ENCODE measurements around the gene PKLR. TPM values are rescaled to one million over a fixed set of nuclear protein-coding genes. Genes with fewer than 3 reads are reported as not detected.
"Not testable (repeated sequence)": the region's sequence is repeated elsewhere in the genome, so short reads cannot be mapped to it uniquely, and the experiment has no call there.

PKLR gene
- total RNA-seq, 2 experiments from 2014 or later: not detected

DNA sequence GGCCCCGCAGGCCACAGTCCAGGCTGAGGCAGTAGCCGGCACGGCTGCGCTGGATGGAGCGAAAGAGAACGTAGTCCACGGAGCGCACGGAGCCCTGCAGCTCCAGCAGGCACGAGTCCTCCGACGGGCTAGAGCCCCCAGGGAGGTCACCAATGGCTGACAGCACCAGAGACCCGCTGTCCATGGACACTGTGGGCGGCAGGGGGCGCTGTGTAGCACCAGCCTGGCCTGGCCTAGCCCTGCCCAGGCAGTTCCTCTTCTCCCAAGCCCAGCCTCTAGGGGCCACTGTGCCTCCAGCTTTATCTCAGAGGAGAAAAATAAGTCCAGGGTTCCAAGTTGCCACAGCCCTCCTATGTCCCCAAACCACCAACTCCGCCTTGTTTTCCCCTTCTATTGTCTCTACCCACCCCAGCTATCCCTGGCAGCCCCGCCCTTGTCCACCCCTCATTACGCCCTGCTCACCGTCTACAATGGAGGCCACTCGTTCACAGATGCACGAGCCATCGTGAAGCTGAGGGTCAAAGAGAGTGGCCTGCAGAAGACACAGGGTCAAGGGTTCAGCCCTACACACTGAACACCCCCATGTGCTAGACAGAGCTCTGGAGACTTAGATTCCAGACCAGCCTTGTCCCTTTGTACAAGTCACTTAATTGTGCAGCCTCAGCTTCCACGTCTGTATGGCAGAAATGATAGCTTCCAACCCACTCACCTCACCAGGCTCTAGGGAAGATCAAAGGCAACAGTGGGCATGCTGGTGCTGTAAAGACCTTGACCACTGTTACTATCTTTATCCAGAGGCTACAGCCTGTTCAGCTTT, 50.4 kb downstream of the PKLR start:
- intact Hi-C loops (cut with micrococcal nuclease): loop anchor here (1.0 to 5.0 kb wide), 6 partner anchors 10 to 341 kb away; partner anchors contain the start of gene FDPS
- no peaks in the 10 kb centered on the region for H3K27me3 Mint-ChIP-seq (ENCODE audit: low read depth)
- no peak overlapping the region for H3K27ac Mint-ChIP-seq
- H3K4me3 Mint-ChIP-seq: peak overlapping the region; percentile 47
- CTCF ChIA-PET: interaction anchor here (0.5 to 4.2 kb wide), 48 partner anchors 9 to 579 kb away, joined by 3 to 118 read pairs (median 5); partner anchors contain the start of genes CLK2, FDPS, HCN3 and KRTCAP2
- peaks cover 4% of the 10 kb centered on the region for H3K36me3 Mint-ChIP-seq (ENCODE audit: low read depth)
- no peaks in the 10 kb centered on the region for H3K9me3 Mint-ChIP-seq
- DNase-seq: peak; percentile 98
- peaks cover 26% of the 10 kb centered on the region for H3K4me1 Mint-ChIP-seq (ENCODE audit: low read depth)

- Mint-ChIP-seq H3K36me3 (ENCODE audit: low read depth) (peaks cover 4% of the 10 kb centered on the region), H3K27me3 (ENCODE audit: low read depth) (no peaks in the 10 kb centered on the region), H3K9me3 (no peaks in the 10 kb centered on the region), H3K4me1 (ENCODE audit: low read depth) (peaks cover 22% of the 10 kb centered on the region), H3K27ac (no peak overlapping the region), H3K4me3 (peak overlapping the region; percentile 47)
- no peak for DNase-seq
- CTCF ChIA-PET: interaction anchor here (0.5 to 4.2 kb wide), 34 partner anchors 9 to 494 kb away, joined by 3 to 118 read pairs (median 8); partner anchors contain the start of genes CLK2, FDPS, HCN3 and KRTCAP2
- intact Hi-C loops (cut with micrococcal nuclease): loop anchor here (1.0 to 5.0 kb wide), 6 partner anchors 9 to 342 kb away; partner anchors contain the start of gene FDPS
Measured at GRCh38 chr1:155250246-155250632, 51.0 kb downstream of the PKLR start.

DNA sequence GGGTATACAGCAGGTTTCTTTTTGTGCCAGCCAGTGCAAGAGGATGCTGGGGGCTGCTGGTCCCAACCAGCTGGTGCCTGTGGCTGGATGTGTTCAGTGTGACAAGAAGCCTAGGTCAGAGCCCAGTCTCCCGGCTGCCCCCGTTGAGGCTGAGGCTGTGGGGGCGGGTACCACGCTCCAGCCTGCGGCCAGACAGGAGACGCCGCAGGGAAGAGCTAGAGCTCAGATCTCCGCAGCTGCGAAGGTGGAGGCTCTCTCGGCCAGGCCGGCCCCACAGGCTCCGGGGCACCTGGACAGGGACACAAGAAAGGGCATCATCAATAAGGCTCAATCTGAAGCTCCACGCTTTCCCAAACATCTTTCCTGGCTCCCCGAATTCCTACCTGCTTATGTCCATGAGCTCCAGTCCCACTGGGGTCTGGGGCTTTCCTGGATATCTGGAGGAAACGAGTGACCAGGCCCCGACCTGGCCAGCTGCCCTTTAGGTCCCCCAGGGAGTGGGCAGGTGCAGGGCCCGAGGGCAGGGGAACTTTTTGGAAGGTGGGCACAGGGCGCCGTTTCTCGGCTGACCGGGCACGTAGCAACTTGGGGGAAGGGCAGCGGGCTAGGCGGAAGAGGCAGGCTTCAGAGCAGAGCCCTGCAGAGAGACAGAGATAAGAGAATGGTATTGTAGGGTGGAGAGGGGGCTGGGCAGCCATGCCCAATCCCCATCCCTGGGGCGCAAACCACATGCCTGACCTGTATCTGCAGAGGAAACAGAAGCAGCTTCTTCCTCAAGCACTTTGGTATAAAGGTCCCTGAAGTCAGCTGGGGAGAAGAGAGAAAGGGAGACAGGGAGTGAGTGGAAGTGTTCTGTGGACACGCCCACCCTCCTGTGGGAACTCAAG, 53.3 kb downstream of the PKLR start:
- intact Hi-C loops (cut with micrococcal nuclease): no loop called here
- no peaks in the 10 kb centered on the region for H3K9me3 Mint-ChIP-seq
- H3K4me1 Mint-ChIP-seq (ENCODE audit: low read depth): peaks cover 23% of the 10 kb centered on the region
- no peak overlapping the region for H3K27ac Mint-ChIP-seq
- no peak overlapping the region for H3K4me3 Mint-ChIP-seq
- no peak for DNase-seq
- H3K36me3 Mint-ChIP-seq (ENCODE audit: low read depth): peaks cover 8% of the 10 kb centered on the region
- CTCF ChIA-PET: interaction anchor here (0.8 to 2.1 kb wide), 6 partner anchors 14 to 401 kb away, joined by 3 to 5 read pairs (median 4); partner anchors contain the start of genes SCAMP3 and THBS3
- H3K27me3 Mint-ChIP-seq (ENCODE audit: low read depth): peaks cover 2% of the 10 kb centered on the region

DNA sequence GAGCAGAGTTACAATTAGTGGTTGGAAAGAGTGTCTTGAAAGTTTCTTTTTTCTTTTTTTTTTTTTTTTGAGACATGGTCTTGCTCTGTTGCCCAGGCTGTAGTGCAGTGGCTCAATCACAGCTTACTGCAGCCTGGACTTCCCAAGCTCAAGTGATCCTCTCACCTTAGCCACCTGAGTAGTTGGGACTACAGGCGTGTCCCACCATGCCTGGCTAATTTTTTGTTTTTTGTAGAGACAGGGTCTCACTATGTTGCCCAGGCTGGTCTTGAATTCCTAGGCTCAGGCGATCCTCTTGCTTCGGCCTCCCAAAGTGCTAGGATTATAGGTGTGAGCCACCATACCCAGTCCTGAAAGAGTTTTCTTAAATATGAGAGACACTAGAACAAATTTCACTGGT, 54.4 kb downstream of the PKLR start:
- H3K9me3 Mint-ChIP-seq; DNase-seq; H3K27ac Mint-ChIP-seq; H3K27me3 Mint-ChIP-seq (ENCODE audit: low read depth); intact Hi-C loops (cut with micrococcal nuclease); H3K4me3 Mint-ChIP-seq; H3K36me3 Mint-ChIP-seq (ENCODE audit: low read depth): not testable (repeated sequence)
- peaks cover 31% of the 10 kb centered on the region for H3K4me1 Mint-ChIP-seq (ENCODE audit: low read depth)
- CTCF ChIA-PET: interaction anchor here (0.6 to 2.1 kb wide), 4 partner anchors 15 to 85 kb away, joined by 3 to 5 read pairs (median 4); partner anchors contain the start of genes SCAMP3 and THBS3

GRCh38 chr1:155245163-155245524, 56.1 kb downstream of the PKLR start:
- H3K4me3 Mint-ChIP-seq: peak overlapping the region; percentile 88
- H3K4me1 Mint-ChIP-seq (ENCODE audit: low read depth): peaks cover 42% of the 10 kb centered on the region
- intact Hi-C loops (cut with micrococcal nuclease): loop anchor here (2.0 kb wide), 1 partner anchor 444 kb away; the partner anchor contains the start of genes DAP3 and YY1AP1
- peaks cover 2% of the 10 kb centered on the region for H3K27me3 Mint-ChIP-seq (ENCODE audit: low read depth)
- peaks cover 10% of the 10 kb centered on the region for H3K36me3 Mint-ChIP-seq (ENCODE audit: low read depth)
- no peaks in the 10 kb centered on the region for H3K9me3 Mint-ChIP-seq
- CTCF ChIA-PET: interaction anchor here (1.0 to 2.3 kb wide), 2 partner anchors 17 to 38 kb away, joined by 3 to 7 read pairs; partner anchors contain the start of gene SCAMP3
- peak overlapping the region; percentile 98 for H3K27ac Mint-ChIP-seq
- no peak for DNase-seq

- Mint-ChIP-seq H3K9me3 (no peaks in the 10 kb centered on the region), H3K27ac (peak overlapping the region; percentile 98), H3K36me3 (ENCODE audit: low read depth) (peaks cover 10% of the 10 kb centered on the region), H3K4me3 (peak overlapping the region; percentile 88), H3K4me1 (ENCODE audit: low read depth) (peaks cover 40% of the 10 kb centered on the region), H3K27me3 (ENCODE audit: low read depth) (peaks cover 2% of the 10 kb centered on the region)
- CTCF ChIA-PET: interaction anchor here (1.0 to 2.3 kb wide), 4 partner anchors 16 to 67 kb away, joined by 3 to 7 read pairs (median 4); partner anchors contain the start of gene SCAMP3
- intact Hi-C loops (cut with micrococcal nuclease): loop anchor here (1.0 to 5.0 kb wide), 9 partner anchors 17 to 444 kb away; partner anchors contain the start of genes ASH1L, CLK2, DAP3 and FDPS
- DNase-seq: peak; percentile 99
Measured at GRCh38 chr1:155244368-155245162, 56.7 kb downstream of the PKLR start.

DNA sequence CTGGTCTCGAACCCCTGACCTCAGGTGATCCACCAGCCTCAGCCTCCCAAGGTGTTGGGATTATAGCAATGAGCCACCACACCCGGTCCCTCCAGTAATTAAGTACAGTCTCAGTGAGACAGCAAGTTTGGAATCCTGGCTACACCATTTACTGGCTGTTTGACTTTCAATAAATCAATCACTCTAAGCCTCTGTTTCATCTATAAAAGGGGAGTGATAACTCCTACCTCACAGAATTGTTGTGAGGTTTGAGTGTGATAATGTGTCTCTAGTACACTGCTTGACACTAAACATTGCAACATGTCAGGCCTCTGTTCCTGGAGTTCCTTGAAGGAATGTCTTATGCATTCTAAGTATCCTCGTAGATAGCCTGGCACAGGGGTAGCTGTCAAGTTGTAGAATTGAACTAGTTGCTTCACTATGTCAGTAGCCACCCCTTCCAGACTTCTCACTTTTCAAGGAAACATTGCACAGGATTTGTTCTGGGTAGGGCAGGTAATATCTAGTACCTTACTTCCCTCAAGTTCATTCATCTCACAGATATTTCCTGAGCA, 58.4 kb downstream of the PKLR start:
- Mint-ChIP-seq H3K36me3 (ENCODE audit: low read depth) (peaks cover 12% of the 10 kb centered on the region), H3K4me3 (peak overlapping the region; percentile 88), H3K9me3 (no peaks in the 10 kb centered on the region), H3K27ac (peak overlapping the region; percentile 47), H3K4me1 (ENCODE audit: low read depth) (peaks cover 42% of the 10 kb centered on the region), H3K27me3 (ENCODE audit: low read depth) (peaks cover 2% of the 10 kb centered on the region)
- DNase-seq: no peak
- intact Hi-C loops (cut with micrococcal nuclease): loop anchor here (5.0 kb wide), 1 partner anchor 319 kb away; the partner anchor contains the start of gene ASH1L
- CTCF ChIA-PET: interaction anchor here (1.3 to 4.5 kb wide), 5 partner anchors 8 to 65 kb away, joined by 4 to 37 read pairs (median 4); no protein-coding TSS in a partner anchor

DNA sequence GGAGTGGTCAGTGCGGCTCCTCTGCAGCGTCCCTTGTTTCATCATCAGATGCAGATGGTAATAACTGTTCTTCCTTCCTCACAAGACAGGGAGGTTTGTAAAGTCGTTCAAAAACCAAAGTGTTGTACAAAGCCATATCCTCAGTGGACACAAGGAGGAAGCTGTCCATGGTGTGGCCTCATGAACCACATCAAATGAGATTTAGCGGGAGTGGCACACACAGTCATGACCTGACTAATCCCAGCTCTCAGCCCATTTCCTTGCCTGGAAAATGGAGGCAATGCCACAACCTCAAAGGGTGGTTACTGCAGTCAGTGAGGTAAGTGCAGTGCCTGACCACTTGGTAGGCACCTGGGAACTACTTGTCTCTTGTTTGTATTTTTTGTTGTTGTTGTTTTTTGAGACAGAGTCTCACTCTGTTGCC, 59.4 kb downstream of the PKLR start:
- Mint-ChIP-seq H3K27ac (peak overlapping the region; percentile 63), H3K27me3 (ENCODE audit: low read depth) (peaks cover 2% of the 10 kb centered on the region), H3K9me3 (no peaks in the 10 kb centered on the region), H3K4me1 (ENCODE audit: low read depth) (peaks cover 42% of the 10 kb centered on the region), H3K36me3 (ENCODE audit: low read depth) (peaks cover 13% of the 10 kb centered on the region), H3K4me3 (peak overlapping the region; percentile 8)
- CTCF ChIA-PET: interaction anchor here (0.6 to 4.5 kb wide), 6 partner anchors 9 to 906 kb away, joined by 3 to 37 read pairs (median 4); no protein-coding TSS in a partner anchor
- DNase-seq: peak; percentile 34
- intact Hi-C loops (cut with micrococcal nuclease): loop anchor here (1.0 to 5.0 kb wide), 3 partner anchors 8 to 320 kb away; partner anchors contain the start of gene ASH1L

GRCh38 chr1:155241069-155241679, 60.1 kb downstream of the PKLR start:
- peaks cover 2% of the 10 kb centered on the region for H3K27me3 Mint-ChIP-seq (ENCODE audit: low read depth)
- no peaks in the 10 kb centered on the region for H3K9me3 Mint-ChIP-seq
- peak overlapping the region; percentile 77 for H3K4me3 Mint-ChIP-seq
- intact Hi-C loops (cut with micrococcal nuclease): loop anchor here (1.0 to 5.0 kb wide), 3 partner anchors 9 to 321 kb away; partner anchors contain the start of gene ASH1L
- CTCF ChIA-PET: interaction anchor here (0.6 to 4.5 kb wide), 5 partner anchors 10 to 907 kb away, joined by 3 to 37 read pairs (median 4); no protein-coding TSS in a partner anchor
- peak; percentile 85 for DNase-seq
- peaks cover 42% of the 10 kb centered on the region for H3K4me1 Mint-ChIP-seq (ENCODE audit: low read depth)
- peaks cover 13% of the 10 kb centered on the region for H3K36me3 Mint-ChIP-seq (ENCODE audit: low read depth)
- peak overlapping the region; percentile 62 for H3K27ac Mint-ChIP-seq
